GM23248 (cell line): ENCODE results near the gene TMEM37. TPM values are rescaled to one million over a fixed set of nuclear protein-coding genes. Genes with fewer than 3 reads are reported as not detected.

ENCODE experiments used
- DNase-seq: peaks from one replicate; pipeline ENCODE4 v3.0.0-alpha.2; 2015
- H2AFZ ChIP-seq: fragments of 200-600 bp; sonication (generic); 2 replicates; pipeline ENCODE4 v1.6.1; 2016; ENCODE audit warnings: antibody characterized with exemption
- H3F3A ChIP-seq: fragments of 200-600 bp; sonication (generic); 2 replicates; pipeline ENCODE4 v1.6.1; 2016; ENCODE audit warnings: mild to moderate bottlenecking, antibody characterized with exemption, mixed run types; ENCODE audit not compliant: insufficient read depth
- H3K27ac ChIP-seq: fragments of 200-600 bp; sonication (generic); 2 replicates; pipeline ENCODE4 v1.5.1; 2016; ENCODE audit warnings: mild to moderate bottlenecking
- H3K27me3 ChIP-seq: fragments of 200-600 bp; sonication (generic); replicated peaks from 2 replicates; pipeline ENCODE4 v1.6.1; 2016; ENCODE audit warnings: mild to moderate bottlenecking; ENCODE audit not compliant: insufficient read depth
- H3K36me3 ChIP-seq: fragments of 200-600 bp; sonication (generic); 2 replicates; pipeline ENCODE4 v1.6.1; 2016; ENCODE audit warnings: low read depth, mild to moderate bottlenecking
- H3K4me1 ChIP-seq: fragments of 200-600 bp; sonication (generic); 2 replicates; pipeline ENCODE4 v1.6.1; 2016; ENCODE audit warnings: mild to moderate bottlenecking; ENCODE audit not compliant: insufficient read depth
- H3K4me2 ChIP-seq: fragments of 200-600 bp; sonication (generic); one replicate; pipeline ENCODE4 v1.6.1; 2016; ENCODE audit warnings: mild to moderate bottlenecking; ENCODE audit not compliant: unreplicated experiment
- H3K4me3 ChIP-seq: fragments of 200-600 bp; sonication (generic); 2 replicates; pipeline ENCODE4 v1.5.1; 2016; ENCODE audit warnings: mild to moderate bottlenecking
- H3K79me2 ChIP-seq: fragments of 200-600 bp; sonication (generic); 2 replicates; pipeline ENCODE4 v1.6.1; 2016; ENCODE audit warnings: mild to moderate bottlenecking; ENCODE audit not compliant: insufficient read depth
- H3K9ac ChIP-seq: fragments of 200-600 bp; sonication (generic); 2 replicates; pipeline ENCODE4 v1.6.1; 2016; ENCODE audit warnings: mild to moderate bottlenecking
- H3K9me2 ChIP-seq: fragments of 200-600 bp; sonication (generic); 2 replicates; pipeline ENCODE4 v1.6.1; 2016; ENCODE audit warnings: mixed run types, mild to moderate bottlenecking, moderate library complexity; ENCODE audit not compliant: insufficient read depth
- H3K9me3 ChIP-seq: fragments of 200-600 bp; sonication (generic); one replicate; pipeline ENCODE4 v1.6.1; 2017; ENCODE audit warnings: low read depth
- H4K20me1 ChIP-seq: fragments of 200-600 bp; sonication (generic); 2 replicates; pipeline ENCODE4 v1.6.0; 2016; ENCODE audit not compliant: insufficient read depth
- EZH2 ChIP-seq: fragments of 200-600 bp; sonication (generic); IDR thresholded peaks from 2 replicates; pipeline ENCODE4 v1.6.1; 2018; ENCODE audit warnings: antibody characterized with exemption, mild to moderate bottlenecking; ENCODE audit not compliant: insufficient read depth, poor library complexity, severe bottlenecking
- EZH2phosphoT487 ChIP-seq: fragments of 200-600 bp; sonication (generic); IDR thresholded peaks from 2 replicates; pipeline ENCODE4 v1.6.1; 2018; ENCODE audit warnings: antibody characterized with exemption, moderate library complexity, mild to moderate bottlenecking, low read depth; ENCODE audit not compliant: insufficient read depth
- WGBS, 2 experiments: methylation state at CpG; one replicate each; pipeline ENCODE4 v1.1.6; 2015 to 2017; ENCODE audit warnings: low lambda C conversion rate in 2 of 2, low coverage in 1 of 2; ENCODE audit errors: missing lambda C conversion rate in 2 of 2; 5-methylcytosine and 5-hydroxymethylcytosine counted together
- in situ Hi-C: fragments of 300-500 bp; cut with MboI; formaldehyde crosslinking; loops from 2 replicates; pipeline ENCODE4 v1.15.0; 2020
- polyA plus RNA-seq: library from polyadenylated mRNA; unstranded; fragments of >200 nt; fragmentation: Nextera tagmentation; extraction: Ambion mirVana; gene quantifications from 2 replicates; pipeline ENCODE4 v1.2.1, GENCODE V29; 2016
- total RNA-seq: library from RNA; depleted of rRNA; stranded (reverse); fragments of >200 nt; shearing (Covaris generic); gene quantifications from 2 replicates; pipeline ENCODE4 v1.2.3, GENCODE V29; 2014

The TMEM37 gene
- total and polyA plus RNA-seq, 2 experiments from 2014 or later: 0.53 TPM; not detected in 1

DNA sequence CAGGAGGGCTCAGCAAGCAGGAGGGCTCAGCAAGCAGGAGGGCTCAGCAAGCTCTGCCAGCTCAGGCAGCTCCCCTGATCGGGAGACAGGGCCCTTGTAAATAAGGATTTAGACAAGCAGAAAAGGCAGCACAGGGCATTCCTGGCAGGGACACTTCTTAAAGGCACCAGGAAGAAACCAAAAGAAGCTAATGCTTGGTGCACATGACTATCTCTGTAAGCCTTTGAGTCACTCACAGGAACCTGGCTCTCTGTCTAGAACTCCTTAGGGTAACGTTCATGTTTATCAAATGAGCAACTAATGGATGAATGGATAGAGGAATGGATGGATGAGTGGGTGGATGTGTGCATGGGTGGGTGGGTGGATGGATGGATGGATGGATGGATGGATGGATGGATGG, 28.4 kb downstream of the TMEM37 start:
- 29 to 33% methylated on average over 2 of the region's 2 CpGs for WGBS, 2 experiments
- H3K4me2 ChIP-seq: no peak overlapping the region
- no peak overlapping the region for H3K4me3 ChIP-seq
- no peaks in the 10 kb centered on the region for H3K9me2 ChIP-seq
- in situ Hi-C loops: no loop called here
- H3K9ac ChIP-seq: no peak overlapping the region
- H3K27ac ChIP-seq: no peak overlapping the region
- H3K4me1 ChIP-seq: 0 out of 2 replicates have a peak, but pooled peaks cover 8% of the 10 kb centered on the region
- no peaks in the 10 kb centered on the region for H3K79me2 ChIP-seq
- DNase-seq: peak; percentile 27
- H3K9me3 ChIP-seq: no peaks in the 10 kb centered on the region
- H3K27me3 ChIP-seq: no peaks in the 10 kb centered on the region; the same call in 1 of the 2 replicates
- no peak for TF ChIP-seq EZH2phosphoT487
- no peak for TF ChIP-seq EZH2
- no peaks in the 10 kb centered on the region for H3F3A ChIP-seq
- H4K20me1 ChIP-seq: no peaks in the 10 kb centered on the region
- H3K36me3 ChIP-seq: no peaks in the 10 kb centered on the region
- H2AFZ ChIP-seq: no peak overlapping the region

DNA sequence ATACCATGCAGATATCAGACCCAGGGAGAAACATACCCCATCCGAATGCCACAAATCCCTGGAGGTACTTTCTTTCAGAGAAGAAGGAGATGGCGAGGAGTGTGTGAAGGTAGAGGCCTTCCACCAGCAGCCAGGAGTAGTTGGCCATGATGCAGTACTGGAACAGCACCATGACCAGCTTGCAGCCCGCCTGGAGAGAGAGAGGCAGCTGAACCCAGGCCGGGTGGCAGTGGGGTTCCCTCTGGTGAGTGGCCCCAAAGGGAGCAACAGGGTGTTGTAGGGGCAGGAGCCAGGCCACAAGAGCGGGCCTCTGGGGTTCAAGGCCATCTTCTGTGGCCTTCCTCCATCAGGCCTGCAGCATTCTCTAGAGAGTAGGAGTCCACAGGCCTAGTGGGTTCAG, 30.2 kb downstream of the TMEM37 start:
- Histone ChIP-seq H4K20me1 (no peaks in the 10 kb centered on the region), H2AFZ (no peak overlapping the region), H3K4me1 (0 out of 2 replicates have a peak, but pooled peaks cover 8% of the 10 kb centered on the region), H3K4me2 (no peak overlapping the region), H3K27me3 (no peaks in the 10 kb centered on the region; the same call in 1 of the 2 replicates), H3F3A (no peaks in the 10 kb centered on the region), H3K79me2 (no peaks in the 10 kb centered on the region), H3K27ac (no peak overlapping the region), H3K9ac (no peak overlapping the region), H3K36me3 (no peaks in the 10 kb centered on the region), H3K9me3 (no peaks in the 10 kb centered on the region), H3K9me2 (no peaks in the 10 kb centered on the region), H3K4me3 (no peak overlapping the region)
- TF ChIP-seq EZH2phosphoT487 (no peak), EZH2 (no peak)
- in situ Hi-C loops: no loop called here
- no peak for DNase-seq
- 69 to 84% methylated on average over 5 of the region's 5 CpGs for WGBS, 2 experiments

DNA sequence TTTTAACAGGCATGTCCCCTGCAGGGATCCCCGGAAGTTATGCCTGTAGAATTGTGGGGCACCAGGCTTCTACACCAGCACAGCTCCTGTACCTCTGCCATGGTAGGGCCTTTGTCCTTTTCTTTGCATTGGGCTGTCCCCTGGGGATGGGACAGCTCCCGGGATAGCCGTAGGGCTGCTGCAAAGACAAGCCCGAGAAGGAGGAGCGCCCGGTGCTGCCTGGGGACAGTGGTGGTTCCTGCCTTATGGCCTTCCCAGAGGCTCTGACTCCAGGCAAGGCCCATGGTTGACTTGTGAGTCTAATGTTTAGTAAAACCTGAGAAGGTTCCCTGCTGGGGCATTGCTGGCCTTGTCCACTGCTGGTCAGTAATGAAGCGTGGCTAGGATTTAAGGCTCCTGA, 30.9 kb downstream of the TMEM37 start:
- DNase-seq: no peak
- Histone ChIP-seq H3K36me3 (no peaks in the 10 kb centered on the region), H2AFZ (no peak overlapping the region), H3K4me3 (no peak overlapping the region), H3K9me3 (no peaks in the 10 kb centered on the region), H4K20me1 (no peaks in the 10 kb centered on the region), H3K79me2 (no peaks in the 10 kb centered on the region), H3K27ac (no peak overlapping the region), H3F3A (no peaks in the 10 kb centered on the region), H3K4me2 (no peak overlapping the region), H3K9ac (no peak overlapping the region), H3K4me1 (0 out of 2 replicates have a peak, but pooled peaks cover 8% of the 10 kb centered on the region), H3K9me2 (no peaks in the 10 kb centered on the region), H3K27me3 (no peaks in the 10 kb centered on the region; the same call in 1 of the 2 replicates)
- WGBS, 2 experiments: 81 to 91% methylated on average over 7 of the region's 7 CpGs
- TF ChIP-seq EZH2phosphoT487 (no peak), EZH2 (no peak)
- in situ Hi-C loops: no loop called here

DNA sequence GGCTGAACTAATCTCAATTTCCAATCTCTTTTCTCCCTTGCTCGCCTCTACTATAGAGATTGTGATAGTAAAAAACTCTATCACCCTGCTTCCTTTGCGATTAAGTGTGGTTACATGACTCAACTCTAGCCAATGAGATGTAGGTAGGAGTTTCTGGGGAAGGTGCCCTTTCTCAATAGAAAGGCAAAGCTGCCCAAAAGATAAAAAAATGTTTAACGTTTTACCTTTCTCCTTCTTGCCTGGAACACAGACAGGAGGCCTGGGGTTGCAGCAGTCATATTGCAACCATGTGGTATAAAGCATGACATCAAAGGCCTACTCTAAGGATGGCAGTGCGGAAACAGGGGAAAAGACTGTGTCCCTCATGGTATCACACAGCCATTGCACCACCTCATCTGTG, 31.5 kb downstream of the TMEM37 start:
- H3K9me3 ChIP-seq: no peaks in the 10 kb centered on the region
- H3K79me2 ChIP-seq: no peaks in the 10 kb centered on the region
- no peak overlapping the region for H3K9ac ChIP-seq
- H3K36me3 ChIP-seq: no peaks in the 10 kb centered on the region
- H3K4me3 ChIP-seq: no peak overlapping the region
- H3F3A ChIP-seq: no peaks in the 10 kb centered on the region
- H4K20me1 ChIP-seq: no peaks in the 10 kb centered on the region
- no peak overlapping the region for H3K4me2 ChIP-seq
- no peak overlapping the region for H2AFZ ChIP-seq
- 0 out of 2 replicates have a peak, but pooled peaks cover 8% of the 10 kb centered on the region for H3K4me1 ChIP-seq
- DNase-seq: peak; percentile 22
- 43 to 45% methylated on average over 4 of the region's 4 CpGs for WGBS, 2 experiments
- no peak for TF ChIP-seq EZH2
- TF ChIP-seq EZH2phosphoT487: no peak
- no peaks in the 10 kb centered on the region; the same call in 1 of the 2 replicates for H3K27me3 ChIP-seq
- no peak overlapping the region for H3K27ac ChIP-seq
- in situ Hi-C loops: no loop called here
- H3K9me2 ChIP-seq: no peaks in the 10 kb centered on the region
